IMR-90 (cell line): ENCODE measurements around the gene PIR. TPM values are rescaled to one million over a fixed set of nuclear protein-coding genes. Genes with fewer than 3 reads are reported as not detected.

Experiments
- ATAC-seq: fragments of 200-7000 bp; cut with Tn5 transposase; 2 replicates; pipeline ENCODE4 v1.9.1; 2020; ENCODE audit warnings: low read depth, mild to moderate bottlenecking, moderate library complexity
- BruUV-seq: library from RNA; stranded (reverse); fragments of 400-500 nt; replicated peaks from 2 replicates; lab custom pipeline; 2021; lab: Mats Ljungman, UMichigan
- CTCF ChIA-PET: fragments of 300-600 bp; formaldehyde crosslinking; extraction: SDS; loops from one replicate; lab custom pipeline; 2021; ENCODE audit warnings: antibody characterized with exemption; lab: Yijun Ruan, JAX
- POLR2A ChIA-PET: fragments of 300-600 bp; sonication (Branson Sonifier 250); formaldehyde crosslinking; loops from one replicate; lab custom pipeline; 2022; ENCODE audit warnings: antibody characterized with exemption; ENCODE audit not compliant: unreplicated experiment; lab: Charles Lee
- DNase-seq: peaks from one replicate; pipeline ENCODE4 v3.0.0; 2013
- H2AFZ ChIP-seq: replicated peaks from 2 replicates; pipeline ENCODE3; 2013; ENCODE audit warnings: low read length, mild to moderate bottlenecking; ENCODE audit not compliant: poor library complexity
- H2AK5ac ChIP-seq: 2 replicates; pipeline ENCODE4 v1.6.1; 2013; ENCODE audit warnings: low read depth, low read length, inconsistent platforms
- H2AK9ac ChIP-seq: replicated peaks from 2 replicates; pipeline ENCODE3; 2013; ENCODE audit warnings: mild to moderate bottlenecking, low read depth, low read length, moderate library complexity; ENCODE audit not compliant: poor library complexity
- H2BK120ac ChIP-seq: 2 replicates; pipeline ENCODE4 v1.6.1; 2013; ENCODE audit warnings: low read depth, low read length, inconsistent platforms
- H2BK15ac ChIP-seq: 3 replicates; pipeline ENCODE4 v1.6.1; 2013; ENCODE audit warnings: low read depth, low read length, inconsistent platforms
- H2BK20ac ChIP-seq: 2 replicates; pipeline ENCODE4 v1.6.1; 2013; ENCODE audit warnings: low read depth, mild to moderate bottlenecking, inconsistent platforms, low read length, moderate library complexity
- H2BK5ac ChIP-seq: 2 replicates; pipeline ENCODE4 v1.6.1; 2013; ENCODE audit warnings: mild to moderate bottlenecking, low read depth, low read length, inconsistent platforms; ENCODE audit not compliant: poor library complexity, severe bottlenecking
- H3K14ac ChIP-seq: replicated peaks from 2 replicates; pipeline ENCODE4 v1.6.1; 2013; ENCODE audit warnings: low read depth, low read length, inconsistent platforms
- H3K18ac ChIP-seq: 2 replicates; pipeline ENCODE4 v1.6.1; 2013; ENCODE audit warnings: low read depth, low read length, control low read depth
- H3K23ac ChIP-seq: 2 replicates; pipeline ENCODE4 v1.6.1; 2013; ENCODE audit warnings: low read depth, low read length, inconsistent platforms
- H3K27ac ChIP-seq: 2 replicates; pipeline ENCODE4 v1.5.1; 2013; ENCODE audit warnings: mild to moderate bottlenecking, control low read depth, low read length; ENCODE audit not compliant: insufficient read depth
- H3K27me3 ChIP-seq: 2 replicates; pipeline ENCODE4 v1.6.1; 2013; ENCODE audit warnings: low read length; ENCODE audit not compliant: control insufficient read depth, insufficient read depth
- H3K36me3 ChIP-seq: 2 replicates; pipeline ENCODE4 v1.6.1; 2013; ENCODE audit warnings: low read length, mixed read lengths; ENCODE audit not compliant: control insufficient read depth, insufficient read depth
- H3K4ac ChIP-seq: 2 replicates; pipeline ENCODE4 v1.6.1; 2013; ENCODE audit warnings: low read depth, low read length, inconsistent platforms
- H3K4me1 ChIP-seq: 2 replicates; pipeline ENCODE4 v1.6.1; 2013; ENCODE audit warnings: low read length, mixed read lengths; ENCODE audit not compliant: control insufficient read depth, insufficient read depth
- H3K4me2 ChIP-seq: 2 replicates; pipeline ENCODE4 v1.6.1; 2013; ENCODE audit warnings: low read depth, mild to moderate bottlenecking, control low read depth, low read length, moderate library complexity
- H3K4me3 ChIP-seq: 2 replicates; pipeline ENCODE4 v1.5.1; 2013; ENCODE audit warnings: low read depth, mild to moderate bottlenecking, control low read depth, low read length, moderate library complexity; ENCODE audit not compliant: insufficient read depth
- H3K56ac ChIP-seq: 2 replicates; pipeline ENCODE4 v1.6.1; 2013; ENCODE audit warnings: low read length, inconsistent platforms; ENCODE audit not compliant: insufficient read depth; ENCODE audit errors: extremely low read depth
- H3K79me1 ChIP-seq, 2 experiments: 2 replicates each; pipeline ENCODE4 v1.6.1; 2013; ENCODE audit warnings: low read length in 2 of 2, inconsistent platforms in 1 of 2, low read depth in 1 of 2
- H3K9ac ChIP-seq: 2 replicates; pipeline ENCODE4 v1.6.1; 2013; ENCODE audit warnings: low read depth, low read length, control low read depth
- H3K9me1 ChIP-seq: 2 replicates; pipeline ENCODE4 v1.6.1; 2013; ENCODE audit warnings: low read length, inconsistent platforms; ENCODE audit not compliant: insufficient read depth
- H3K9me3 ChIP-seq: 2 replicates; pipeline ENCODE4 v1.6.1; 2013; ENCODE audit warnings: low read length; ENCODE audit not compliant: control insufficient read depth, insufficient read depth
- H4K20me1 ChIP-seq: 2 replicates; pipeline ENCODE4 v1.6.1; 2013; ENCODE audit warnings: low read length, inconsistent platforms; ENCODE audit not compliant: insufficient read depth
- H4K5ac ChIP-seq: 2 replicates; pipeline ENCODE4 v1.6.1; 2013; ENCODE audit warnings: mild to moderate bottlenecking, low read depth, low read length, control low read depth
- H4K8ac ChIP-seq, 2 experiments: 2 replicates each; pipeline ENCODE4 v1.6.1; 2013; ENCODE audit warnings: low read depth in 2 of 2, low read length in 2 of 2, control low read depth in 1 of 2, inconsistent platforms in 1 of 2
- H4K91ac ChIP-seq: 2 replicates; pipeline ENCODE4 v1.6.1; 2013; ENCODE audit warnings: low read depth, low read length, inconsistent platforms; ENCODE audit not compliant: insufficient read depth
- BHLHE40 ChIP-seq: fragments of 150-350 bp; IDR thresholded peaks from 2 replicates; pipeline ENCODE4 v1.6.1; 2016; ENCODE audit warnings: mild to moderate bottlenecking, low read depth, low read length
- CEBPB ChIP-seq: IDR thresholded peaks from 2 replicates; pipeline ENCODE4 v1.6.1; 2012; ENCODE audit warnings: low read depth, low read length, improper control_type of control experiment
- CHD1 ChIP-seq: IDR thresholded peaks from 2 replicates; pipeline ENCODE4 v1.6.1; 2012; ENCODE audit warnings: low read depth, low read length, improper control_type of control experiment
- CTCF ChIP-seq: conservative IDR thresholded peaks from 2 replicates; pipeline ENCODE4 v1.5.1; 2012; ENCODE audit warnings: mild to moderate bottlenecking, low read depth, low read length, improper control_type of control experiment
- ELK1 ChIP-seq: fragments of 150-350 bp; IDR thresholded peaks from 2 replicates; pipeline ENCODE4 v1.6.1; 2016; ENCODE audit warnings: low read depth, mild to moderate bottlenecking, low read length, moderate library complexity, borderline replicate concordance
- FOS ChIP-seq: fragments of 150-350 bp; IDR thresholded peaks from 2 replicates; pipeline ENCODE4 v1.6.1; 2016; ENCODE audit warnings: low read depth, low read length
- MAFK ChIP-seq: IDR thresholded peaks from 2 replicates; pipeline ENCODE4 v1.6.1; 2012; ENCODE audit warnings: low read depth, low read length, improper control_type of control experiment
- MAZ ChIP-seq: IDR thresholded peaks from 2 replicates; pipeline ENCODE4 v1.6.1; 2012; ENCODE audit warnings: low read depth, mild to moderate bottlenecking, low read length, improper control_type of control experiment, moderate library complexity, borderline replicate concordance
- MXI1 ChIP-seq: IDR thresholded peaks from 2 replicates; pipeline ENCODE4 v1.6.1; 2012; ENCODE audit warnings: low read depth, mild to moderate bottlenecking, low read length, moderate library complexity, borderline replicate concordance
- NFE2L2 ChIP-seq: fragments of 150-350 bp; IDR thresholded peaks from 2 replicates; pipeline ENCODE4 v1.6.1; 2016; ENCODE audit warnings: low read depth, mild to moderate bottlenecking, low read length
- POLR2A ChIP-seq: IDR thresholded peaks from 2 replicates; pipeline ENCODE4 v1.6.1; 2012; ENCODE audit warnings: mild to moderate bottlenecking, low read depth, low read length
- RFX5 ChIP-seq: IDR thresholded peaks from 2 replicates; pipeline ENCODE4 v1.8.0; 2012; ENCODE audit warnings: low read depth, mild to moderate bottlenecking, low read length, moderate library complexity
- SMC3 ChIP-seq: fragments of 150-350 bp; IDR thresholded peaks from 2 replicates; pipeline ENCODE4 v1.6.1; 2016; ENCODE audit warnings: low read depth, mild to moderate bottlenecking, antibody characterized with exemption, low read length, moderate library complexity
- USF2 ChIP-seq: fragments of 150-350 bp; IDR thresholded peaks from 2 replicates; pipeline ENCODE4 v1.6.1; 2017; ENCODE audit warnings: mild to moderate bottlenecking, antibody characterized with exemption, low read length, low read depth
- WGBS, 2 experiments: methylation state at CpG; one replicate each; pipeline versions ENCODE4 v1.1.5 to v1.1.7; 2013; ENCODE audit warnings: missing lambda C conversion rate in 2 of 2; ENCODE audit not compliant: insufficient read length in 1 of 2; ENCODE audit errors: extremely low coverage in 2 of 2; 5-methylcytosine and 5-hydroxymethylcytosine counted together
- dilution Hi-C: fragments of 300-500 bp; cut with HindIII; formaldehyde crosslinking; loops from one replicate; pipeline ENCODE4 v1.14.3; 2018; ENCODE audit warnings: low sequenced_read_pairs; ENCODE audit not compliant: unreplicated experiment
- in situ Hi-C: fragments of 300-500 bp; cut with MboI; formaldehyde crosslinking; loops from 3 replicates; pipeline ENCODE4 v1.14.3; 2019; ENCODE audit warnings: low sequenced_read_pairs, inconsistent platforms, mixed read lengths
- intact Hi-C: fragments of 100-400 bp; cut with micrococcal nuclease; formaldehyde crosslinking; loops from 2 replicates; pipeline ENCODE4 v1.10.0; 2022
- polyA plus RNA-seq, 3 experiments: library from polyadenylated mRNA; depleted of rRNA; stranded (reverse); fragments of >200 nt; gene quantifications; 2 replicates each; pipeline ENCODE4 v1.2.3, GENCODE V29; 2012; ENCODE audit warnings: low replicate concordance in 1 of 3
- total RNA-seq: library from RNA; depleted of rRNA; stranded (reverse); fragments of >200 nt; gene quantifications from 2 replicates; pipeline ENCODE4 v1.2.3, GENCODE V29; 2012

The PIR gene
- total and polyA plus RNA-seq, 2 of the 4 experiments (the other 2 are of a cell fraction): 5.7 to 8.7 TPM

GRCh38 chrX:15525664-15526416, 32.7 kb upstream of the PIR start:
- Histone ChIP-seq H3K79me1 (no peaks in the 10 kb centered on the region), H3K4me2 (no peak overlapping the region), H3K27me3 (peaks cover 7% of the 10 kb centered on the region), H2AK5ac (no peak overlapping the region), H3K36me3 (no peaks in the 10 kb centered on the region), H3K9ac (no peak overlapping the region), H2BK20ac (no peak overlapping the region), H4K5ac (no peak overlapping the region), H4K91ac (no peak overlapping the region), H2AK9ac (no peak overlapping the region), H4K8ac (no peak overlapping the region), H3K27ac (no peak overlapping the region), H2BK120ac (no peak overlapping the region), H3K4me1 (no peaks in the 10 kb centered on the region), H3K14ac (no peak overlapping the region), H3K4me3 (no peak overlapping the region), H3K18ac (no peak overlapping the region), H3K56ac (no peak overlapping the region), H2BK15ac (no peak overlapping the region), H3K9me3 (no peaks in the 10 kb centered on the region), H2BK5ac (no peak overlapping the region), H3K4ac (no peak overlapping the region), H2AFZ (no peak overlapping the region), H3K23ac (no peak overlapping the region), H4K20me1 (no peaks in the 10 kb centered on the region), H3K9me1 (no peaks in the 10 kb centered on the region)
- ATAC-seq: no peak
- TF ChIP-seq FOS: no peak
- TF ChIP-seq BHLHE40: no peak
- no peak for TF ChIP-seq POLR2A
- TF ChIP-seq USF2: no peak
- TF ChIP-seq CHD1: no peak
- TF ChIP-seq ELK1: no peak
- no peak for TF ChIP-seq NFE2L2
- no peak for TF ChIP-seq MAFK
- no peak for TF ChIP-seq SMC3
- TF ChIP-seq RFX5: no peak
- no peak for TF ChIP-seq MXI1
- no peak for TF ChIP-seq MAZ
- TF ChIP-seq CEBPB: no peak
- no peak for TF ChIP-seq CTCF
- in situ Hi-C loops: no loop called here
- POLR2A ChIA-PET: interaction anchor here (0.6 kb wide), 1 partner anchor 15 kb away, joined by 3 read pairs; no protein-coding TSS in a partner anchor
- BruUV-seq: no TSS peak
- intact Hi-C loops: no loop called here
- dilution Hi-C loops: no loop called here
- WGBS, 2 experiments: no CpG with 5 or more reads among the region's 8 CpGs
- CTCF ChIA-PET: no interaction called here
- no peak for DNase-seq
